Measurements from ENCODE around the gene TIGD1. TPM values are rescaled to one million over a fixed set of nuclear protein-coding genes. Genes with fewer than 3 reads are reported as not detected.

The TIGD1 gene
- total RNA-seq, 1 donor: 5.2 TPM

DNA sequence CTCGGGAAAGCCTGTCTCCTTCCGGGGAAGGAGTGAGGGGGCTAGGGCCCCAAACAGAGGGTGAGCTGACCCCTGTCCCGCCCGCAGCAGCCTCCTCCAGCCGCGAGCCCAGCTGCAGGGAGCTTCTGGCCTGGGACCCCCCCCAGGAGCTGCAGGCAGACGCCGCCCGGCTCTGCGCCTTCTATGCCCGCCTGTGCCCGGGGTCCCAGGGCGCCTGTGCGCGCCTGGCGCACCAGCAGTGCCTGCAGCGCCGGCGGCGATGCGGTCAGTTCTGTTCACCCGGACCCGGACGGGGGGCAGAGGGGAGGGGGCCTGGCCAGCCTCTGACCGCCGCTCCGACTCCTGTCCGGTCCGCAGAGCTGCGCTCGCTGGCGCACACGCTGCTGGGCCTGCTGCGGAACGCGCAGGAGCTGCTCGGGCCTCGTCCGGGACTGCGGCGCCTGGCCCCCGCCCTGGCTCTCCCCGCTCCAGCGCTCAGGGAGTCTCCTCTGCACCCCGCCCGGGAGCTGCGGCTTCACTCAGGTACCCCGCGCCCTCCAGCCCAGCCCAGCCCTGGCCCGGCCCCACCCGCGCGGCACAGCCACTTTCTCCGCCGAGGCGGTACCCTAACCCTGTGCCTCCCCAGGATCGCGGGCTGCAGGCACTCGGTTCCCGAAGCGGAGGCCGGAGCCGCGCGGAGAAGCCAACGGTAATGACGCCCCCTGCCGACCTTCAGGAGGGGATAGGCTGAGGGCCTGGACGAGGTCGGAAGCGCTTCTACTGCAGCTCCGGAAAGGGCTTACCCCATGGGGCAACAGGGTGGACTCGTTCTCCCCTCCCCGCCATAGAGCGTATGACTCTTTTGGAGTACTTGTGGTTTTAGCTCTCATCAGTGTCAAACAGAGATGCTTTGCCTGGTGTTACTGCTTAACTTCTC, 26.4 kb downstream of the TIGD1 start:
- H3K4me3 ChIP-seq (ENCODE audit: low read depth, low read length): peak overlapping the region; percentile 37
- peak; percentile 28 for DNase-seq (ENCODE audit: low read depth)
- peak; percentile 17 for TF ChIP-seq CTCF (IDR thresholded peaks at IDR 0.05; ENCODE audit: insufficient read depth, low read depth, low read length)

GRCh38 chr2:232523402-232523681, 27.0 kb downstream of the TIGD1 start:
- no peak for TF ChIP-seq CTCF (IDR thresholded peaks at IDR 0.05; ENCODE audit: insufficient read depth, low read depth, low read length)
- no peak overlapping the region for H3K4me3 ChIP-seq (ENCODE audit: low read depth, low read length)
- DNase-seq (ENCODE audit: low read depth): no peak

DNA sequence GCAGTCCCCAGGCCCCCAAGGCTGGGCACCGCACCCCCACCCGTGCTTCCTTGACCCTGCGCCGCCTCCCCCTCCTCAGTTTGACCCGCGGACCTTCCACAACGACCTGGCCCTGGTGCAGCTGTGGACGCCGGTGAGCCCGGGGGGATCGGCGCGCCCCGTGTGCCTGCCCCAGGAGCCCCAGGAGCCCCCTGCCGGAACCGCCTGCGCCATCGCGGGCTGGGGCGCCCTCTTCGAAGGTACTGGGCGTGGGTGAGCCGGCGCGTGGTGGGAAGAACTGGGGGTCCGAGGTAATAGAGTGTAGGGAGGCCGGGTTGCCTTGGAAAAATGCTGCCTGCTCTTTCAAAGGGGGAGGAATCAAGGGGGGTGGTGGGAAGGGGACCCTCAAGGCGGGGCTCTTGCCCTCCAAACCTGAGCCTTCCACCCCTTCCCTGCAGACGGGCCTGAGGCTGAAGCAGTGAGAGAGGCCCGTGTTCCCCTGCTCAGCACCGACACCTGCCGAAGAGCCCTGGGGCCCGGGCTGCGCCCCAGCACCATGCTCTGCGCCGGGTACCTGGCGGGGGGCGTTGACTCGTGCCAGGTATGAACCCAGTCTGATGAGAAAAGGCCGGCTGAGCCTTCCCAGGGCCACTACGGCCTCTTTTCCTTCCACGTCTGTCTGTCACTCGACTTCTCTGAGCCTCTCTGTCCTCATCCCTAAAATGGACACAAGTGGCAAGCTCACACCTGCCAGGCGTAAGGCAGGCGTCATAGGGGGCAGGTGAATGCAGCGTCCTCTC, 27.5 kb downstream of the TIGD1 start:
- no peak for DNase-seq (ENCODE audit: low read depth)
- H3K4me3 ChIP-seq (ENCODE audit: low read depth, low read length): no peak overlapping the region
- no peak for TF ChIP-seq CTCF (IDR thresholded peaks at IDR 0.05; ENCODE audit: insufficient read depth, low read depth, low read length)

- DNase-seq (ENCODE audit: low read depth): peak; percentile 14
- no peak overlapping the region for H3K4me3 ChIP-seq (ENCODE audit: low read depth, low read length)
- peak; percentile 62 for TF ChIP-seq CTCF (IDR thresholded peaks at IDR 0.05; ENCODE audit: insufficient read depth, low read depth, low read length)
These were observed 28.3 kb downstream of the TIGD1 start for GRCh38 chr2:232521959-232522622.

DNA sequence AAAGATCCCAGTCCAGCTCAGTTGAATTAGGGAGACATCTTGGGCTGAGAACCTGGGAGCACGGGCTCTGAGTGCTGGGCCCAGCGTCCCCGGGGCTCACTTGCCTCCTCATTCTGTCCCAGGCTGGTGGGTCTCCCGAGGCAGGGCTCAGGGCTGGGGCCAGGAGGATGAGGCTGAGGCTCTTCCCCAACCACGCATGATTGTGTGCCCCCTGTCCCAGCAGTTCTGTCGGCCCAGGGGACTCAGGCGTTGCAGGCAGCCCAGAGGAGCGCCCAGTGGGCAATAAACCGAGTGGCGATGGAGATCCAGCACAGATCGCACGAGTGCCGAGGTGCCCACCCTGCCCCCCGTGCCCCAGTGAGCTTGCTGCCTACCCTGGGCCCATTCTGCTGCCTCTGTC, 29.3 kb downstream of the TIGD1 start:
- no peak for DNase-seq (ENCODE audit: low read depth)
- no peak overlapping the region for H3K4me3 ChIP-seq (ENCODE audit: low read depth, low read length)
- TF ChIP-seq CTCF (IDR thresholded peaks at IDR 0.05; ENCODE audit: insufficient read depth, low read depth, low read length): no peak

DNA sequence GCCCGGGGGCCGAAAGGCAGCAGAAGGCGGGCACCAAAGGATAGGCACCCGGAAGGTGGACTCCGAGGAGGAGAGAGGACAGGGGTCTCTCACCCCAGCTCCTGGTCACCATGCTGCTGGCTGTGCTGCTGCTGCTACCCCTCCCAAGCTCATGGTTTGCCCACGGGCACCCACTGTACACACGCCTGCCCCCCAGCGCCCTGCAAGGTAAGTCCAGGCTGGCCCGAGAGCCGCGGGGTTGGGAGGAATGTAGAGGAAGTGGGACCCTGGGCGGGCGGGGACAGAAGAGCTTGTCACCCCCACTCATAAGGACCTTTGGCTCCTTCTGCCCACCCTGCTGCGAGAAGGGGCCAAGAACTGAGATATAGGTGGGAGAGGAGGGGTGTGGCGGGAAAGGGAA, 29.9 kb downstream of the TIGD1 start:
- no peak for TF ChIP-seq CTCF (IDR thresholded peaks at IDR 0.05; ENCODE audit: insufficient read depth, low read depth, low read length)
- H3K4me3 ChIP-seq (ENCODE audit: low read depth, low read length): no peak overlapping the region
- no peak for DNase-seq (ENCODE audit: low read depth)

All from fibroblast of villous mesenchyme (primary cell).